C4-2B (cell line): ENCODE results near the gene PEX6.

ENCODE experiments used
- H3K27ac ChIP-seq: fragments of 450-650 bp; 2 replicates; pipeline ENCODE4 v1.5.1; 2017
- CTCF ChIP-seq: fragments of 450-650 bp; conservative IDR thresholded peaks from 2 replicates; pipeline ENCODE4 v1.5.1; 2017; ENCODE audit warnings: mild to moderate bottlenecking
- ZFX ChIP-seq: fragments of 450-650 bp; IDR thresholded peaks from 2 replicates; pipeline ENCODE4 v1.6.1; 2017

PEX6 gene

DNA sequence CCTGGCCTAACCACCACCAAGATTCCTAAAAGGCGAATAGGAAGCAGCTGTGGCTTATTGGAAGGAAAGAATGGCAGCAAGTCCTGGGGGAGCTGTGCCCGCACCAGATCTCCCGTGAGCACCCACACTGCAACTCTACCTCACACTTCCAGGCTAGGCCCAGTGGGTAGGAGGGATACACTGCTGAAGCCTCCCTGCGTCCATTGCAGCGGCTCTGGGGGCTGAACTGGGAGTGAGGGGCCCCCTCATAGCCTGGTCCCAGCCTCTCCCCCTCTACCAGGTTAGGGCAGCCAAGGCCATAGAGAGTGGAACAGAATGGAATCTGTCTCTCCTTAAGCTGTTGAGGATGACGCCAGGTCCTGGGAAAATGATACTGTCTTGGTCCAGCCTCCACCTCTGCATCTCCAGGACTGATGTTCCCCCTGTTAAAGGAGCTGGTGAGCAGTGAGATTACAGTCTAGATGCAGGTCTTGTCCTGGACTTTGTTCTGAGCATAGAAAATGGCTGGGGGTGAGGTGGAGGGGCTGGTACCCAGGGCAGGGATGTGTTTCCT, 38.4 kb downstream of the PEX6 start:
- TF ChIP-seq CTCF, result no peak
- no peak for TF ChIP-seq ZFX
- no peak overlapping the region; the same call in 1 of the 2 replicates for H3K27ac ChIP-seq

- TF ChIP-seq ZFX, result no peak
- TF ChIP-seq CTCF, result no peak
- H3K27ac ChIP-seq, result peak overlapping the region; percentile 51
Measured at GRCh38 chr6:42939810-42940167, 39.2 kb downstream of the PEX6 start.

DNA sequence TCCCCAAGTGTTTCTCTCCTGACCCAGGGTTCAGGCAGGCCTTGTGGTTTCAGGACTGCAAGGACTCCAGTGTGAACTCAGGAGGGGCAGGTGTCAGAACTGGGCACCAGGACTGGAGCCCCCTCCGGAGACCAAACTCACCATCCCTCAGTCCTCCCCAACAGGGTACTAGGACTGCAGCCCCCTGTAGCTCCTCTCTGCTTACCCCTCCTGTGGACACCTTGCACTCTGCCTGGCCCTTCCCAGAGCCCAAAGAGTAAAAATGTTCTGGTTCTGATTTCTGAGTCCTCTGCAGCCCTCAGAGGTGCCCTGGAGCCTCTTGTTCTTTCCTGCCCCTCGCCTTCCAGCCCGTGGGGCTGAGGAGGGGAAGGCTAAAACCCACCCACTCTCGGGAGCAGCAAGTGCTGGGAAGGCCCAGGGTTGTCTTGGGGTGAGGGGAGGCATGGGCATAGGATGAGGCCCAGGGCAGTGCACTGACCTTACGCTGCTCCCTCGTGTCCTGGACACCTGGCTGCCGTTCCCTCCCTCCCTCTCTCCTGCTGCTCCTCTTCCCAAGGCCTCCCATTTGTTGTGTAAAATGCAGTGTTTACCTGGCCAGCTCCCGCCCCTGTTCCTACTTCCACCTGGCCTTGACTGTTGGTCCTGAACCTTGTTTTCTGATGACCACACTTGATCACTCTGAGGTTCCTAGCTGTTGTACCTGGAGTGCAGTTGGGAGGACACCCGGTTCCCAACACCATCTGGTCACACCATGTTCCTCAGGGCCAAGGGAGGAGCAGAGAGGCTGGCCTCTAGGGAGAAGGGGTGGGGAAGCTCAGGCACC, 39.8 kb downstream of the PEX6 start:
- TF ChIP-seq ZFX (no peak), CTCF (no peak)
- H3K27ac ChIP-seq, result peak overlapping the region; percentile 51

GRCh38 chr6:42938428-42938796, 40.6 kb downstream of the PEX6 start:
- no peak for TF ChIP-seq CTCF
- no peak for TF ChIP-seq ZFX
- H3K27ac ChIP-seq, result peak overlapping the region; percentile 51

DNA sequence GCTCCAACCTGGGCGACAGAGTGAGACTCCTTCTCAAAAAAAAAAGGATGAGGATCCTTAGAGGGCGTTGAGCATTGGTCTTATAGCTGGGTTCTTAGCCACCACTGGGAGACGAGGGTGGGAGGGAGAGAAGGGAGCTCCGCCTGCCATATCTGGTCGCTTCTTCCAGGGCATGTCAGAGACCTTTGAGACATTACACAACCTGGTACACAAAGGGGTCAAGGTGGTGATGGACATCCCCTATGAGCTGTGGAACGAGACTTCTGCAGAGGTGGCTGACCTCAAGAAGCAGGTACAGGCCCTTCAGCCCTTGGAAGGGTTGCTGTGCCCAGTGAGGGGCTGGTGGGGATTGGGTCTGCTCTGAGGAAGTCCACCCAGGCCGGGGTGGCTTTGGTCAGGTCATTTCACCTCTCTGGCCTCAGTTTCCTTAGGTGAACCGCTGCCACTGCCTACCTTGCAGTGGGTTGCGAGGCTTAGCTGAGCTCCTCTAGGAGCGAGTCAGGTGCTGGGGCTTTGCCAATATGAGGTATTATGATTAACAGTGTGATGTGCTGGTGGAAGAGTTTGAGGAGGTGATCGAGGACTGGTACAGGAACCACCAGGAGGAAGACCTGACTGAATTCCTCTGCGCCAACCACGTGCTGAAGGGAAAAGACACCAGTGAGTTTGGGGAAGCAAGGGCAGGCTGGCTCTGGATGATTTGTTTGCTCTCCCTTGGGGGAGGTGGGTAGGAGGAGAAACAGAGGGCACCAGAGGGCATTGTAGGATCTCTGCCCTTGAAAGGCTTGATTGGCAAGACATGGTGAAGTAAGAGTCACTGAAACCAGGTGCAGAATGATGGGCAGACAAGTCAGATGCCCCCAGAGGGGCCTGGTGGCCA, 41.2 kb downstream of the PEX6 start:
- TF ChIP-seq CTCF (no peak), ZFX (no peak)
- peak overlapping the region; percentile 51; the same call in 1 of the 2 replicates for H3K27ac ChIP-seq

DNA sequence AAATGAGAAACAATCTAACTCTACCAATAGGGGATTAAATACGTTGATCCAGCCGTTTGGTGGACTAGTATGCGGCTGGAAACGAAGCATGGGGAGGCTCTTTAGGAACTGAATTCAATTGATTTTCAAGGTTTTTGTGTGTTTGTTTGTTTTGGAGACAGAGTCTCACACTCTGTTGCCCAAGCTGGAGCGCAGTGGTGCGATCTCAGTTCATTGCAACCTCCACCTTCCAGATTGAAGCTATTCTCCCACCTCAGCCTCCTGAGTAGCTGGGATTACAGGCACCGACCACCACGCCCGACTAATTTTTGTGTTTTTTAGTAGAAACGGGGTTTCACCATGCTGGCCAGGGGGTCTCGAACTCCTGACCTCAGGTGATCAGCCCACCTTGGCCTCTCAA, 42.6 kb downstream of the PEX6 start:
- no peak overlapping the region for H3K27ac ChIP-seq
- TF ChIP-seq CTCF (no peak), ZFX (no peak)

DNA sequence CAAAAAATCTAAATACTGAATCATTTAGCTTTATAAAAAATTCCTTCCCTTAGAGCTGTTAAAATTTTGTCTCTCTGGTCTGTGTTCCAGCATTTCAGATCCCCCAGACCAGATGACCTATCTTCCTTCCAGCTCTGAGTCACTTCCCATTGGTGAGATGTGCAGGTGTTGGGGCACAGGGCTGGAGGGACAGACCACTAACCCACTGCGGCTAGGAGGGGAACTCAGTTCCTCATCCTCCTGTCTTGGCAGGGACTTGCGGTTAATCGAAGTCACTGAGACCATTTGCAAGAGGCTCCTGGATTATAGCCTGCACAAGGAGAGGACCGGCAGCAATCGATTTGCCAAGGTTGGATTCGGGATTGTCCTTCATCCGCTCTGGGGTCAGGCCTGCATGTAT, 43.7 kb downstream of the PEX6 start:
- no peak for TF ChIP-seq ZFX
- no peak for TF ChIP-seq CTCF
- H3K27ac ChIP-seq, result no peak overlapping the region
